ENCODE data around the gene INTS14.

INTS14 gene

DNA sequence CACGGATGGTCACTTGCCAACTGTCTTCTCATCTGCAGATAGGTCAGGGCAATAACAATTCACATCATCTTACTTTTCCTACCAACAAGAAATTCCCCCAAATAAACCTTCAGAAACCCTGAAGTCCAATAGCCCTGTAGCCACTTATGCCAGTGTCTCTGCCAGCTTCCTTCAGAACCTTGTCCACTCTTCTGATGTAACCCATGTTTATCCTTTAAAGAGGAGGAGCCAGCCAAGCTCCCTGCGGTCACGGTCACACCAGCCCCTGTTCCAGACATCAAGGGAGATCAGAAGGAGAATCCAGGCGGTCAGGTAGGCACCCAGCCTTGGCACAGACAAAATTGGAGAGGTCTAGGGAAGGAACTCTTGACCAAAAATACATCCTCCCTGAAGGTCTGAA lies 34.5 kb upstream of the INTS14 start:
- no peak overlapping the region for H3K27ac ChIP-seq
- in situ Hi-C loops (cut with HindIII; ENCODE audit: low pct_ligation_motif_present, low sequenced_read_pairs): loop anchor here (25.0 kb wide), 1 partner anchor 217 kb away; the partner anchor contains the start of gene RAB11A
- no peak overlapping the region for H3K4me3 ChIP-seq (ENCODE audit: low read depth, low read length)
- H3K36me3 ChIP-seq (replicated peaks): no peaks in the 10 kb centered on the region
- no peak for DNase-seq
- H3K27me3 ChIP-seq (replicated peaks): no peaks in the 10 kb centered on the region
- TF ChIP-seq, protein P1, sequence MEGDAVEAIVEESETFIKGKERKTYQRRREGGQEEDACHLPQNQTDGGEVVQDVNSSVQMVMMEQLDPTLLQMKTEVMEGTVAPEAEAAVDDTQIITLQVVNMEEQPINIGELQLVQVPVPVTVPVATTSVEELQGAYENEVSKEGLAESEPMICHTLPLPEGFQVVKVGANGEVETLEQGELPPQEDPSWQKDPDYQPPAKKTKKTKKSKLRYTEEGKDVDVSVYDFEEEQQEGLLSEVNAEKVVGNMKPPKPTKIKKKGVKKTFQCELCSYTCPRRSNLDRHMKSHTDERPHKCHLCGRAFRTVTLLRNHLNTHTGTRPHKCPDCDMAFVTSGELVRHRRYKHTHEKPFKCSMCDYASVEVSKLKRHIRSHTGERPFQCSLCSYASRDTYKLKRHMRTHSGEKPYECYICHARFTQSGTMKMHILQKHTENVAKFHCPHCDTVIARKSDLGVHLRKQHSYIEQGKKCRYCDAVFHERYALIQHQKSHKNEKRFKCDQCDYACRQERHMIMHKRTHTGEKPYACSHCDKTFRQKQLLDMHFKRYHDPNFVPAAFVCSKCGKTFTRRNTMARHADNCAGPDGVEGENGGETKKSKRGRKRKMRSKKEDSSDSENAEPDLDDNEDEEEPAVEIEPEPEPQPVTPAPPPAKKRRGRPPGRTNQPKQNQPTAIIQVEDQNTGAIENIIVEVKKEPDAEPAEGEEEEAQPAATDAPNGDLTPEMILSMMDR (IDR thresholded peaks at IDR 0.05; ENCODE audit: low read depth, low read length, missing control alignments): no peak

DNA sequence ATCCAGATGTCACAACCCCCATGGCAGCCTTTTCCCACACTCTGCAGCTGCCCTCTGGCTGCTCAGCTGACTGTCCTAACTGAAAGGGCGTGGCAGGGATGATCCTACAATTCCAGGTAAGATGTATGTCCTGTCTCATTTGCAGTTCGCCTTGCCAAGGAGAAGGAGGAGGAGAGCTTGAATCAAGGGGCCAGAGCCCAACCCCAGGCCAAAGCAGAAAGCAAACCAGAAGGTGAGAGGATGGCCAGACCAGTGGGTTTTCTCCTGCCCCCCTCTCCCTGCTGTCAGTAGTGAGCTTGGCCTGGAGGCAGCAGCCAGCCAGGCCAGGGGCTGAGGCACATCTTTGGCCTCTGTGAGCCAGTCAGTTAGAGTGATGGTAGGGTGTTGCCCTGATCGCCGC lies 33.4 kb upstream of the INTS14 start:
- no peak for DNase-seq
- Histone ChIP-seq H3K27me3 (replicated peaks) (no peaks in the 10 kb centered on the region), H3K4me3 (ENCODE audit: low read depth, low read length) (no peak overlapping the region), H3K27ac (no peak overlapping the region), H3K36me3 (replicated peaks) (no peaks in the 10 kb centered on the region)
- TF ChIP-seq, protein P1 (IDR thresholded peaks at IDR 0.05; ENCODE audit: low read depth, low read length, missing control alignments): no peak
- in situ Hi-C loops (cut with HindIII; ENCODE audit: low pct_ligation_motif_present, low sequenced_read_pairs): loop anchor here (25.0 kb wide), 1 partner anchor 218 kb away; the partner anchor contains the start of gene RAB11A

DNA sequence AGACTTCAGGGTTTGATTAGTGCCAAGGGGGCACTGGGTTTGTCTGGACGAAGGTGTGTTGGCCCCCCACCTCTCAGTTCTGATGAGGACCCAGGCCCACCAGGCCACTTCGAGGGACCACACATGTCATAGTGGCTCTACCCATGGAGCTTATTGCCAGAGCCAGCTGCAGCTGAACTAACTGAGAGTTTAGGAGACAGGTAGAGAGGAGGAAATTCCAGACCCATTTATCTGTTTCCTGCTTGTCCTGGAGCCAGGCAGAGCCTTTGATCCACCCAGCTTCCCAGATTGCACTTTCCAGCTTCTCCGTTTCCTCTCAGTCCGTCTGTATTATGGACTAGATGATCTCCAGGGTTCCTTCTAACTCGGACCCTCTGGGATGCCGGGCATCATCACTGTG lies 31.7 kb upstream of the INTS14 start:
- DNase-seq: no peak
- TF ChIP-seq, protein P1 (IDR thresholded peaks at IDR 0.05; ENCODE audit: low read depth, low read length, missing control alignments): no peak

DNA sequence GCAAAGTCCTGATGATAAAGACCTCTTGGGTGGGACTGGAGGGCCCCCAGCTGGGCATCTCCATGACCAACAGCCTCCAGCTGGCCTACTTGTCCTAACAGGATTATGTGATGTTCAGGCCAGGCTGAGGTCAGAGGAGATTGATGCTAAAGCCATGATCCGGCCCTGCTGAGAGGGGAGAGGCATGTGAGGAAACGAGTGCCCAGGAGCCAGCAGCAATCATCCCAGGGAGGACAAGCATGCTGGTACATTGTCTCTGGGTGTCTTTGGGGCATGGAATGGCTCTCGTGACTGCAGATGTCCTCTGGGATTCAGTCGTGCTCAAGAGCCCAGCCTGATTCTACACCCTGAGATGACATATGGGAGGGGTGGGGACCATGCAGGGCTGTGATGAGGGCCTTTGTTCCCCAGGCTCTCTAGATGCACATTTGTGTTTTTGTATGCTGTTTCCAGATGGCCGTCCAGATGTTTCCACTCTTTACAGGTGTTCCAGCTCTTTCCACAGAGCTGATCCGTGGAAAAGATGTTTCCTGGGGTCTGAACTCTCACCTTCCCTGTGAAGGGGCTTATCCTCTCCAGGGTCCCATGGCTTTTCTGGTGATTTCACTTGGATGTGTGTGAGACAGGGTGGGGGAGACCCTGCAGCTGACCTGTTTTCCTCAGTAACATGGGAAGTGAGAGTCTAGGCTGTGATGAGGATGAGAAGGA lies 31.0 kb upstream of the INTS14 start:
- in situ Hi-C loops (cut with HindIII; ENCODE audit: low pct_ligation_motif_present, low sequenced_read_pairs): loop anchor here (25.0 kb wide), 1 partner anchor 220 kb away; the partner anchor contains the start of gene RAB11A
- TF ChIP-seq, protein P1 (IDR thresholded peaks at IDR 0.05; ENCODE audit: low read depth, low read length, missing control alignments): no peak

More for the DNA sequence above, 31.7 kb upstream of the INTS14 start:
- in situ Hi-C loops (cut with HindIII; ENCODE audit: low pct_ligation_motif_present, low sequenced_read_pairs): loop anchor here (25.0 kb wide), 1 partner anchor 220 kb away; the partner anchor contains the start of gene RAB11A
- Histone ChIP-seq H3K36me3 (replicated peaks) (no peaks in the 10 kb centered on the region), H3K4me3 (ENCODE audit: low read depth, low read length) (no peak overlapping the region), H3K27me3 (replicated peaks) (no peaks in the 10 kb centered on the region), H3K27ac (no peak overlapping the region)

DNA sequence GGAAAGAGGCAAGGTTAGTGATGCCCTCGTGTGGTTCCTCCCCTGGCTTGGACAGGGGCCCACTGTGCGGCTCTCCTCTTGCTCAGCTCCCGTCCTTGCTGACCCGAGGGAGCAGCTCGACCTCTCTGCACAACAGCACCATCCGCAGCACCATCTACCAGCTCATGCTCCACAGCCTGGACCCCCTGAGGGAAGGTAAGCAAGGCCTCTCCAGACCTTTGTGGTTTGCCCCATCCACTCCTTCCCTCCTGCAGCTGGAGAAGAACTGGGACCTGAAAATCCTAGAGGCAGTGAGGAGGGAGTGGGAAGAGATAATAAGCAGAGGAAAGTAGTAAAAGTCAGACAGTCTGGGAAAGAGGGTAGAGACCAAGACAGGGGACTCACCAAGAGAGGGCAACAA lies 28.6 kb upstream of the INTS14 start:
- in situ Hi-C loops (cut with HindIII; ENCODE audit: low pct_ligation_motif_present, low sequenced_read_pairs): loop anchor here (25.0 kb wide), 1 partner anchor 223 kb away; the partner anchor contains the start of gene RAB11A
- no peak for DNase-seq
- no peaks in the 10 kb centered on the region for H3K36me3 ChIP-seq (replicated peaks)
- no peak overlapping the region for H3K4me3 ChIP-seq (ENCODE audit: low read depth, low read length)
- no peak overlapping the region for H3K27ac ChIP-seq
- H3K27me3 ChIP-seq (replicated peaks): no peaks in the 10 kb centered on the region
- TF ChIP-seq, protein P1 (IDR thresholded peaks at IDR 0.05; ENCODE audit: low read depth, low read length, missing control alignments): no peak

More for the DNA sequence above, 31.0 kb upstream of the INTS14 start:
- DNase-seq: no peak
- no peaks in the 10 kb centered on the region for H3K36me3 ChIP-seq (replicated peaks)
- no peaks in the 10 kb centered on the region for H3K27me3 ChIP-seq (replicated peaks)
- no peak overlapping the region for H3K27ac ChIP-seq
- H3K4me3 ChIP-seq (ENCODE audit: low read depth, low read length): no peak overlapping the region

All from brain microvascular endothelial cell (primary cell).